RWPE2 (cell line): ENCODE data around the gene TRPC1.

Source experiments
- ATAC-seq: fragments of 200-7000 bp; cut with Tn5 transposase; 3 replicates; pipeline ENCODE4 v1.9.1; 2021; ENCODE audit warnings: low read depth
- DNase-seq: peaks from one replicate; pipeline ENCODE4 v3.0.0-alpha.2; 2020; ENCODE audit warnings: low spot score
- H3K27ac ChIP-seq: fragments of 450-650 bp; 2 replicates; pipeline ENCODE4 v1.5.1; 2017; ENCODE audit warnings: mild to moderate bottlenecking; ENCODE audit not compliant: poor library complexity, severe bottlenecking
- H3K27me3 ChIP-seq: fragments of 250-450 bp; sonication (Bioruptor Pico); 2 replicates; pipeline ENCODE4 v1.5.1; 2021; ENCODE audit warnings: mild to moderate bottlenecking, moderate library complexity; ENCODE audit not compliant: insufficient read depth, poor library complexity, severe bottlenecking
- H3K36me3 ChIP-seq: fragments of 250-450 bp; sonication (Bioruptor Pico); 2 replicates; pipeline ENCODE4 v1.5.1; 2020; ENCODE audit warnings: low read depth, mild to moderate bottlenecking, moderate library complexity
- H3K4me1 ChIP-seq: fragments of 250-450 bp; sonication (Bioruptor Pico); 2 replicates; pipeline ENCODE4 v1.5.1; 2021; ENCODE audit warnings: mild to moderate bottlenecking, moderate library complexity; ENCODE audit not compliant: insufficient read depth, poor library complexity, severe bottlenecking
- H3K4me3 ChIP-seq: fragments of 250-450 bp; sonication (Bioruptor Pico); 2 replicates; pipeline ENCODE4 v1.5.1; 2021; ENCODE audit warnings: mild to moderate bottlenecking, moderate library complexity; ENCODE audit not compliant: severe bottlenecking
- H3K9me3 ChIP-seq: fragments of 250-450 bp; sonication (Bioruptor Pico); 2 replicates; pipeline ENCODE4 v1.5.1; 2021; ENCODE audit warnings: mild to moderate bottlenecking, moderate library complexity; ENCODE audit not compliant: severe bottlenecking
- CTCF ChIP-seq: fragments of 450-650 bp; IDR thresholded peaks from one replicate; pipeline ENCODE4 v1.5.1; 2017; ENCODE audit warnings: mild to moderate bottlenecking, moderate library complexity; ENCODE audit not compliant: poor library complexity, severe bottlenecking

TRPC1 gene

GRCh38 chr3:142725357-142725739 lies 1.5 kb downstream of the TRPC1 start:
- H3K4me3 ChIP-seq = peak overlapping the region; percentile 100
- peaks cover 13% of the 10 kb centered on the region for H3K4me1 ChIP-seq
- no peak for TF ChIP-seq CTCF
- H3K36me3 ChIP-seq = no peaks in the 10 kb centered on the region
- DNase-seq = no peak
- ATAC-seq = no peak
- no peaks in the 10 kb centered on the region for H3K27me3 ChIP-seq
- H3K27ac ChIP-seq = peak overlapping the region; percentile 37
- H3K9me3 ChIP-seq = peaks cover 2% of the 10 kb centered on the region

GRCh38 chr3:142726017-142726416 lies 2.2 kb downstream of the TRPC1 start:
- H3K4me1 ChIP-seq = peaks cover 13% of the 10 kb centered on the region
- no peak for TF ChIP-seq CTCF
- no peak overlapping the region for H3K4me3 ChIP-seq
- no peaks in the 10 kb centered on the region for H3K27me3 ChIP-seq
- H3K27ac ChIP-seq = no peak overlapping the region
- DNase-seq = no peak
- H3K36me3 ChIP-seq = no peaks in the 10 kb centered on the region
- H3K9me3 ChIP-seq = peaks cover 2% of the 10 kb centered on the region
- ATAC-seq = no peak

- no peak for TF ChIP-seq CTCF
These were observed 8.2 kb downstream of the TRPC1 start for GRCh38 chr3:142732066-142732465.

GRCh38 chr3:142734834-142735233 lies 11.0 kb downstream of the TRPC1 start:
- no peak for DNase-seq
- no peaks in the 10 kb centered on the region for H3K36me3 ChIP-seq
- H3K4me1 ChIP-seq = no peaks in the 10 kb centered on the region
- H3K4me3 ChIP-seq = no peak overlapping the region
- no peak overlapping the region for H3K27ac ChIP-seq
- no peak for ATAC-seq
- no peaks in the 10 kb centered on the region for H3K9me3 ChIP-seq
- no peaks in the 10 kb centered on the region for H3K27me3 ChIP-seq
- no peak for TF ChIP-seq CTCF

More at GRCh38 chr3:142732066-142732465, 8.2 kb downstream of the TRPC1 start:
- no peaks in the 10 kb centered on the region for H3K9me3 ChIP-seq
- no peaks in the 10 kb centered on the region for H3K36me3 ChIP-seq
- no peaks in the 10 kb centered on the region for H3K27me3 ChIP-seq
- no peak overlapping the region for H3K27ac ChIP-seq
- DNase-seq (no peak), ATAC-seq (no peak)
- H3K4me1 ChIP-seq = no peaks in the 10 kb centered on the region
- H3K4me3 ChIP-seq = no peak overlapping the region

- ATAC-seq = no peak
- TF ChIP-seq CTCF = no peak
- Histone ChIP-seq H3K4me1 (no peaks in the 10 kb centered on the region), H3K4me3 (no peak overlapping the region), H3K27ac (no peak overlapping the region), H3K27me3 (no peaks in the 10 kb centered on the region), H3K36me3 (no peaks in the 10 kb centered on the region), H3K9me3 (no peaks in the 10 kb centered on the region)
- no peak for DNase-seq
These were observed 11.6 kb downstream of the TRPC1 start for GRCh38 chr3:142735462-142735861.
